ENCODE results near the gene SLC12A8. TPM values are rescaled to one million over a fixed set of nuclear protein-coding genes. Genes with fewer than 3 reads are reported as not detected.
A peak's percentile ranks its signal among the peaks of the same experiment; 100 is the strongest.

The SLC12A8 gene
- total and polyA plus RNA-seq, 2 of the 13 experiments (the other 11 are each of a cell fraction or from before 2014, with no cell fraction given): 0.44 to 0.71 TPM

GRCh38 chr3:125116311-125117080 lies 96.1 kb downstream of the SLC12A8 start:
- H3K9me3 ChIP-seq (ENCODE audit: low read length): no peaks in the 10 kb centered on the region
- FAIRE-seq (no peak), DNase-seq (ENCODE audit: low spot score) (no peak), ATAC-seq (peak; percentile 20; the same call in 1 of the 3 replicates)
- intact Hi-C loops (cut with micrococcal nuclease; ENCODE audit: unreplicated experiment): no loop called here
- no peak overlapping the region for H3K4me3 ChIP-seq (replicated peaks in 1 of 3; ENCODE audit: insufficient read depth in 1 of 3, low read depth in 2 of 3, low read length in 3 of 3)
- H3K79me2 ChIP-seq (ENCODE audit: insufficient read depth, low read length): no peaks in the 10 kb centered on the region
- ChIA-PET CTCF (ENCODE audit: low intra/inter-chr PET ratio, low total read pairs) (no interaction called here), POLR2A (no interaction called here)
- H3K27ac ChIP-seq (ENCODE audit: extremely low read length, insufficient read depth, low read length): no peak overlapping the region
- H3K27me3 ChIP-seq (ENCODE audit: control insufficient read depth in 1 of 2, insufficient read depth in 2 of 2, low read length in 2 of 2): peaks cover 2 to 42% of the 10 kb centered on the region in 2 experiments; a peak in 4 of 5 replicates
- in situ Hi-C loops (cut with HindIII; ENCODE audit: extremely low pct_ligation_motif_present, low pct_unique_long_range_greater_than_20kb): no loop called here
- WGBS (ENCODE audit: low lambda C conversion rate): 41% methylated on average over 6 of the region's 6 CpGs
- no TSS peak for BruUV-seq (replicated peaks)
- no peak overlapping the region for H3K9ac ChIP-seq (ENCODE audit: insufficient read depth, low read depth, low read length)
- H4K20me1 ChIP-seq (ENCODE audit: insufficient read depth, low read length): no peaks in the 10 kb centered on the region
- no peak overlapping the region for H2AFZ ChIP-seq (ENCODE audit: low read length)
- H3K36me3 ChIP-seq (replicated peaks in 1 of 2; ENCODE audit: control insufficient read depth in 1 of 2, insufficient read depth in 2 of 2, low read length in 2 of 2): no peaks in the 10 kb centered on the region
- H3K4me1 ChIP-seq (ENCODE audit: insufficient read depth, low read length): peaks cover 18% of the 10 kb centered on the region
- no peak overlapping the region for H3K4me2 ChIP-seq (ENCODE audit: low read depth, low read length)
- TF ChIP-seq MAFF (IDR thresholded peaks at IDR 0.05; ENCODE audit: low read depth, low read length) (no peak), NCOA2 (CRISPR knock-in tag; IDR thresholded peaks at IDR 0.05) (no peak), FOXO1 (CRISPR knock-in tag; IDR thresholded peaks at IDR 0.05) (no peak), ZNF619 (CRISPR knock-in tag; IDR thresholded peaks at IDR 0.05) (no peak), ZNF672 (CRISPR knock-in tag; IDR thresholded peaks at IDR 0.05) (no peak), REXO4 (CRISPR knock-in tag; IDR thresholded peaks at IDR 0.05; ENCODE audit: borderline replicate concordance) (no peak), TEF (CRISPR knock-in tag; IDR thresholded peaks at IDR 0.05) (no peak), ZNF367 (CRISPR knock-in tag; IDR thresholded peaks at IDR 0.05; ENCODE audit: borderline replicate concordance) (no peak)

Measured in HepG2 (cell line).